Osteocyte (in vitro differentiated cells): Measurements from ENCODE around the gene AP4E1. TPM values are rescaled to one million over a fixed set of nuclear protein-coding genes. Genes with fewer than 3 reads are reported as not detected.

ENCODE experiments used
- DNase-seq: peaks from one replicate; pipeline ENCODE4 v3.0.0; 2021; ENCODE audit warnings: mixed read lengths; ENCODE audit not compliant: unreplicated experiment; ENCODE audit errors: extremely low spot score
- H3K27ac Mint-ChIP-seq: one replicate; pipeline ENCODE4 v1.8.0; 2021; ENCODE audit warnings: mild to moderate bottlenecking, mixed read lengths; ENCODE audit not compliant: unreplicated experiment
- H3K27me3 Mint-ChIP-seq: one replicate; pipeline ENCODE4 v1.8.0; 2021; ENCODE audit warnings: mixed read lengths; ENCODE audit not compliant: unreplicated experiment
- H3K36me3 Mint-ChIP-seq: one replicate; pipeline ENCODE4 v1.8.0; 2021; ENCODE audit warnings: mixed read lengths; ENCODE audit not compliant: unreplicated experiment
- H3K4me1 Mint-ChIP-seq: one replicate; pipeline ENCODE4 v1.8.0; 2021; ENCODE audit warnings: mixed read lengths; ENCODE audit not compliant: unreplicated experiment
- H3K4me3 Mint-ChIP-seq: one replicate; pipeline ENCODE4 v1.8.0; 2021; ENCODE audit warnings: mild to moderate bottlenecking, moderate library complexity, mixed read lengths; ENCODE audit not compliant: unreplicated experiment
- H3K9me3 Mint-ChIP-seq: one replicate; pipeline ENCODE4 v1.8.0; 2021; ENCODE audit warnings: mixed read lengths; ENCODE audit not compliant: unreplicated experiment
- total RNA-seq: library from RNA; stranded (reverse); gene quantifications from 2 replicates; pipeline ENCODE4 v1.2.1, GENCODE V29; 2021
- TF ChIP-seq, protein P1 (sequence below): fragments of 200-600 bp; sonication (generic); IDR thresholded peaks from 2 replicates; pipeline ENCODE4 v1.5.0; 2021; ENCODE audit warnings: antibody characterized with exemption, mild to moderate bottlenecking, moderate library complexity

The AP4E1 gene
- total RNA-seq, 1 donor from 2014 or later, result 12.3 TPM

DNA sequence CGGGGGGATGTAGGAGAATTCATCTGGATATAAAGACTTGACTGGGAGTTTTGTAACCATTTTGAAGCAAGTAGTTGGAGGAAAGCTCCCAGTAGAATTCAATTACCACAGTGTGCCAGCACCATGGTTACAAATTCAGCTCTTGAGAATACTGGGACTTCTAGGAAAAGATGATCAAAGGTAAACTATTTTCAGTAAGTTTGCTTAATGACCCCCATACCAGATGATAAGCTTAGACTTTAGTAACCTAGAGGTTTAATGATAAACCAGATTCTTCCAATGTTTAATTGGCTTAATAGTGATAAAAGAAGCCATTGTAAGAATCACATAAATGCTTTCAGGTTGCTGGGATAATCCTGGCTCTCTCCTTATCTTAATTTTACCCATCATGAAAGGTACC is 22.3 kb downstream of the AP4E1 start:
- Mint-ChIP-seq H3K27ac (no peak overlapping the region), H3K9me3 (no peaks in the 10 kb centered on the region), H3K27me3 (no peaks in the 10 kb centered on the region), H3K4me3 (no peak overlapping the region), H3K36me3 (peaks cover 39% of the 10 kb centered on the region), H3K4me1 (no peaks in the 10 kb centered on the region)
- DNase-seq, result no peak
- TF ChIP-seq, protein P1, sequence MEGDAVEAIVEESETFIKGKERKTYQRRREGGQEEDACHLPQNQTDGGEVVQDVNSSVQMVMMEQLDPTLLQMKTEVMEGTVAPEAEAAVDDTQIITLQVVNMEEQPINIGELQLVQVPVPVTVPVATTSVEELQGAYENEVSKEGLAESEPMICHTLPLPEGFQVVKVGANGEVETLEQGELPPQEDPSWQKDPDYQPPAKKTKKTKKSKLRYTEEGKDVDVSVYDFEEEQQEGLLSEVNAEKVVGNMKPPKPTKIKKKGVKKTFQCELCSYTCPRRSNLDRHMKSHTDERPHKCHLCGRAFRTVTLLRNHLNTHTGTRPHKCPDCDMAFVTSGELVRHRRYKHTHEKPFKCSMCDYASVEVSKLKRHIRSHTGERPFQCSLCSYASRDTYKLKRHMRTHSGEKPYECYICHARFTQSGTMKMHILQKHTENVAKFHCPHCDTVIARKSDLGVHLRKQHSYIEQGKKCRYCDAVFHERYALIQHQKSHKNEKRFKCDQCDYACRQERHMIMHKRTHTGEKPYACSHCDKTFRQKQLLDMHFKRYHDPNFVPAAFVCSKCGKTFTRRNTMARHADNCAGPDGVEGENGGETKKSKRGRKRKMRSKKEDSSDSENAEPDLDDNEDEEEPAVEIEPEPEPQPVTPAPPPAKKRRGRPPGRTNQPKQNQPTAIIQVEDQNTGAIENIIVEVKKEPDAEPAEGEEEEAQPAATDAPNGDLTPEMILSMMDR, result no peak

DNA sequence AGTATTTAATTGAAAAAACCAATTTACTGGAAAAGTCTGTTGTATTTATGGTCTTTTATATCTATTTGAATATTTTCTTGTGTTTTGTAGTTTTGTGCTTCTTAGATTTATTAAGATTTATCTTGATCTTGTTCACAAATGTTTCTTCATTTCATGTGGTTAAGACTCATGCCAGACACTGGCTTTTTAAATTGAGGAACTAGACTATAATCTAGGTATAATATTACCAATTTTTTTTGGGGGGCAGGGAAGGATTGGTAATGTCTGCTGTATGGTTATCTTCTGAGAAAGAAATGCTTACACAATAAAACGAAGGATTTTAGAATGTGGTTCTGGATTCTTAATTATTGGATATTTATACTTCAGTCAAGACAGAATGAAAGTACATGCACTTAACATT is 24.9 kb downstream of the AP4E1 start:
- Mint-ChIP-seq H3K4me1 (no peaks in the 10 kb centered on the region), H3K27me3 (no peaks in the 10 kb centered on the region), H3K9me3 (no peaks in the 10 kb centered on the region), H3K36me3 (peaks cover 36% of the 10 kb centered on the region), H3K4me3 (no peak overlapping the region), H3K27ac (no peak overlapping the region)
- DNase-seq, result no peak
- TF ChIP-seq, protein P1, result no peak

DNA sequence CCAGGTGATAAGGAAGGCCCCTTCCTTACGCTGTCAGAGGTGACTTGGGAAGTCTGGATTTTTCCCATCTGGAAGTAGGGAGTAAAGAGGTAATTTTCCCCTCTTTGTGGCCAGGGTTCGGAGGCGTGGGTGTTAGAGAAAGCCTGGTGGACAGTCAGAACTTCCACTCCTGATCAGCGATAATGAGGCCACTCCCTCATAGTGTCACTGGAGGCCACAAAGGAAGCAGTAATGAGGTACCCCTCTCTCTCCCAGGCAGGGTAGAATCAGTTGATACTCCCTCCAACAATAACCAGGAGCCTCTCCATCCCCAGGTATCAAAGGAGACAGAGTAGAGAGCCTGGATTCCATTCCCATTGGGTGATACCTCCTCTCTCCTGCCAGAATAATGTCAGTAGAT is 30.0 kb downstream of the AP4E1 start:
- no peaks in the 10 kb centered on the region for H3K9me3 Mint-ChIP-seq
- peaks cover 7% of the 10 kb centered on the region for H3K4me1 Mint-ChIP-seq
- no peaks in the 10 kb centered on the region for H3K27me3 Mint-ChIP-seq
- H3K4me3 Mint-ChIP-seq, result no peak overlapping the region
- TF ChIP-seq, protein P1, result no peak
- H3K36me3 Mint-ChIP-seq, result peaks cover 27% of the 10 kb centered on the region
- DNase-seq, result no peak
- no peak overlapping the region for H3K27ac Mint-ChIP-seq

DNA sequence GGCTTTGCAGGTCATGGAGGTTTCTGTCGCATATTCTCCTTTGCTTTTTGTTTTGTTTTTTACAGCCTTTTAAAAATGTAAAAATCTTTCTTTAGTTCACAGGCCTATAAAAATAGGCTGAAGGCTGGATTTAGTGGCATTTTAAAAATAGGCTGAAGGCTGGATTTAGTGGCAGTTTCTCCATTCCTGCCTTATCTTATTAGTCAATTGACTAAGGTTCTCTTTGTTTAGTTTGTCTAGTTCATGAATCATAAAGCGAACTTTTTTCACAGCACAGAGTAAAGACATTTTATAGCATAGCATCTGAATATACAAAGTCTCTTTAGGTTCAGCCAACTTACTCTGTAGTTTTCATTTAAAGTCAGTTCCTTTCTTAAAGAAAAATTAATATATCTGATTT is 31.4 kb downstream of the AP4E1 start:
- Mint-ChIP-seq H3K27me3 (no peaks in the 10 kb centered on the region), H3K27ac (no peak overlapping the region), H3K4me1 (peaks cover 7% of the 10 kb centered on the region), H3K36me3 (peaks cover 37% of the 10 kb centered on the region), H3K4me3 (no peak overlapping the region), H3K9me3 (no peaks in the 10 kb centered on the region)
- TF ChIP-seq, protein P1, result no peak
- no peak for DNase-seq

DNA sequence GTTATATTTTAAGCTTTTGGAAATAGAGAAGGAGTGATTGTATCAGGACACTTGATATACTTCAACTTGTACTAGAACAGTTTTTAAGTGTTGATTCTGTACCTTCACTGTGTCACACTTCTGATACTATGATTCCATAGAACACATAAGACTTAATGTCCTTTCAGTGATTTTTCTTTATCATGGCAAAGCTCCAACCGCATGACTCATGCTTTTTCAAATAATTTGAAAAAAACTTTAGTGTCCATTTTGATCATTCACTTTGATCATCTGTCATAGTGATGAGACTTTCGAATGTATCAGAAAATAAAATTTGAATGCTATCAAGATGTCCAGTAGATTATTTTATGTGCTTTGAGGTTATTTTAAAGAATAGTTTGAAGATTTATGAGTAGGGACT is 32.0 kb downstream of the AP4E1 start:
- DNase-seq, result no peak
- Mint-ChIP-seq H3K9me3 (no peaks in the 10 kb centered on the region), H3K4me3 (no peak overlapping the region), H3K27me3 (no peaks in the 10 kb centered on the region), H3K4me1 (peaks cover 7% of the 10 kb centered on the region), H3K27ac (no peak overlapping the region), H3K36me3 (peaks cover 37% of the 10 kb centered on the region)
- TF ChIP-seq, protein P1, result no peak
